ENCODE data around the gene CRPPA. TPM values are rescaled to one million over a fixed set of nuclear protein-coding genes. Genes with fewer than 3 reads are reported as not detected.

The CRPPA gene
- total RNA-seq: 1.6 and 3.1 TPM in 2 replicates

DNA sequence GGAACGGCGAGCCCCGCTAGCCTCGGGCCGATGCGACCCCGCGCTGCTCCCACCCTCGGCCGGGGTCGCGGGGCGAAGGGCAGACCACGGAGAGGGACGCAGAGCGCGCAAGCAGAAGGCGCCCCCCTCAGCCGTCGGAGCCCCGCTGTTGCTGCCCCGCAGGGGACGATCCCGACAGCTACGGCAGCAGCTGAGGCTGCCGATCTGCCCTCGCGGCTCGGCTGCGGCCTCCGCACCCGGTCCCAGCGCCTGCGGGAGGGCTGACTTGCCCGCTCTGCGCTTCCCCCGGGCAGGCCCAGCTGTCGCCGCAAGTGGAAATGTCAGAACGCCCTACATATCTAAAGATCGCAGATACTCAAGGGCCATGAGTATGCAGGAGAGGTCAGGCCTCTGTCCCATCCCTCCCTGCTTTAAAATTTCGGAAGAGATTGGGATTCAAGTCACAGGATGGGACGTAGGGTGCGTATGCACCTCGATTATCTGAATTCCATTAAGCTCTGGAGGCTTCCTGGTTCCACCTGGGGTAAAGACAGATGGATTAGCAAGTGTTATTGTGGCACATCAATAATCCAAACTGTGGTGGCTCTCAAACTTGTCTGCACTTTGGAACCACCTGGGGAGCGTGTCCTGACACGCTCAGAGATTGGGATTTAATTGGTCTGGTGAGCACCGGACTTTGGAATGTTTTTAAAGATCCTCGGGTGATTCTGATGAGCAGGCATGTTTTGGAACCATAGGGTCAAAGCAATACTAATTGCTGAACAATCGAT lies at the start of gene CRPPA:
Gene CRPPA, minus strand, starts transcription at position 206 of the 770 bp plus-strand sequence. CDS start 216 bp downstream, outside the sequence.

DNA sequence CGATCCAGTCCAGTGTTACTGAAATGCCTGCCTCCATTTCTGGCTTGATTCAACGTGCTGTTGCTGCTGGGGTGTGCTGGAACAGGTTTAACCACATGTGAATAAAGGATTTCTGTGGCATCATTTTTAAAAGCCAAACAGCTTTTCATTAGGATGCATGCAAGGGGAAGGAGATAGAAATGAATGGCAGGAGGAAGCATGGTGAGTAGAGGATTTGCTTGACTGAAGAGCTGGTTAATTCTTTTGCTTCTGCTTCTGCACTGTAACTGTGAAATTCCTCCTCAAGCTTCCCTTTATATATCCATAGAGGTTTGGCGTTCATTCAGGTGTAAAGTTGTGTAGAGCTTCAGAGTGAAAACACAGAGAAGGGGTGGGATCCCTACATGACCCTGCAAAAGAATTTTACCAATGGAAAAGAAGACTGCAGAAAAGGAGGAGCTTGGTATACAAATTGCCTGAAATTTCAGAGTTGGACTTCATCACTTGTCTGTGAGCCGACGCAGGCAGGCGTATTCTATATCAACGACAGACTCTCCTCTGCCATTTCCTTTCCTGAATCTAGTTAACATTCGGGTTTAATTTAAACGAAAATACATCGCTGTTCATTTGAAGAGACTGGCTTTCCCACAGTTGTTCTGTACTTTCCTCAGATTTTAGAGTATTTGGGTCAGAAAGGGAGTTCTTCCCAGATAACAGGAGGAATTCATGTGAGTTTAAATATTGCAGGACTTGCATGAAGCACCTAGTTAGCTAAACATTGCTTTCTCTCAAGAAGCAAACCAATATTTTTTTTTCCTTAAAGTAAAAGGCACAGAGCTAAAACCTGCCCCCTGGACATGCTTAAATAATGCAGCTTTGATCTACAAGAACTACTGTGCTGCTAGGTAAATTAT lies 44.4 kb upstream of the CRPPA start, which contains the start of gene SOSTDC1:
Gene SOSTDC1, minus strand, starts transcription at position 270 of the 893 bp plus-strand sequence. Its CDS starts 70 bp downstream, at position 200.

Small RNAs within 50 kb of the gene (small RNA-seq; reads per million reads assigned to genes)
- gene AC005014.3: not detected

Other genes starting within 250 kb of the CRPPA start
- not detected in 2 replicates for gene SOSTDC1, start 44.2 kb upstream of the CRPPA start, total RNA-seq
- not detected in 2 replicates for gene LRRC72, start 105.3 kb upstream of the CRPPA start, total RNA-seq
- gene ANKMY2, start 224.2 kb upstream of the CRPPA start, total RNA-seq: 20.2 and 25.9 TPM in 2 replicates
- gene BZW2, start 224.6 kb upstream of the CRPPA start, total RNA-seq: 127 and 162 TPM in 2 replicates